Keratinocyte (primary cell): ENCODE data around the gene PNLIPRP3. TPM values are rescaled to one million over a fixed set of nuclear protein-coding genes. Genes with fewer than 3 reads are reported as not detected.
A peak's percentile ranks its signal among the peaks of the same experiment; 100 is the strongest.

Source experiments
- DNase-seq: peaks from one replicate; pipeline ENCODE4 v3.0.0-alpha.2; 2011; ENCODE audit warnings: low read depth, missing footprints, low spot score
- FAIRE-seq: peaks from 2 replicates; lab custom pipeline; 2011; peaks lifted over from hg19 to GRCh38; lab: Jason Lieb, UNC
- H2AFZ ChIP-seq: 2 replicates; pipeline ENCODE4 v1.6.0; 2012; ENCODE audit warnings: low read length, control low read depth, inconsistent platforms; ENCODE audit not compliant: control insufficient read depth
- H3K27ac ChIP-seq: 2 replicates; pipeline ENCODE4 v1.5.1; 2011; ENCODE audit warnings: low read length; ENCODE audit not compliant: control insufficient read depth, insufficient read depth
- H3K27me3 ChIP-seq: 3 replicates; pipeline ENCODE4 v1.6.0; 2011; ENCODE audit warnings: low read length; ENCODE audit not compliant: control insufficient read depth, insufficient read depth; ENCODE audit errors: extremely low read depth
- H3K36me3 ChIP-seq, 2 experiments: 2 replicates in 1 of 2; 3 replicates in 1 of 2; pipeline ENCODE4 v1.5.1; 2011; ENCODE audit warnings: low read length in 2 of 2, mild to moderate bottlenecking in 1 of 2; ENCODE audit not compliant: control insufficient read depth in 2 of 2, insufficient read depth in 2 of 2; ENCODE audit errors: extremely low read depth in 1 of 2
- H3K4me1 ChIP-seq: 3 replicates; pipeline ENCODE4 v1.5.1; 2011; ENCODE audit warnings: low read length; ENCODE audit not compliant: control insufficient read depth, insufficient read depth; ENCODE audit errors: extremely low read depth
- H3K4me2 ChIP-seq: 3 replicates; pipeline ENCODE4 v1.6.0; 2011; ENCODE audit warnings: low read depth, low read length; ENCODE audit not compliant: control insufficient read depth, insufficient read depth; ENCODE audit errors: extremely low read depth
- H3K4me3 ChIP-seq, 3 experiments: fragments of 200-600 bp in 1 of 3; sonication (generic) in 1 of 3; 2 replicates in 2 of 3; 3 replicates in 1 of 3; pipeline ENCODE4 v1.5.1; 2011 to 2016; ENCODE audit warnings: low read length in 3 of 3, mild to moderate bottlenecking in 3 of 3, control low read depth in 2 of 3, inconsistent platforms in 1 of 3, low read depth in 1 of 3, mixed read lengths in 1 of 3, mixed run types in 1 of 3, moderate library complexity in 1 of 3; ENCODE audit not compliant: control insufficient read depth in 2 of 3, insufficient read depth in 2 of 3; ENCODE audit errors: extremely low read depth in 1 of 3
- H3K79me2 ChIP-seq: 2 replicates; pipeline ENCODE4 v1.6.0; 2012; ENCODE audit warnings: low read length; ENCODE audit not compliant: control insufficient read depth, insufficient read depth
- H3K9ac ChIP-seq: 3 replicates; pipeline ENCODE4 v1.6.0; 2011; ENCODE audit warnings: low read length; ENCODE audit not compliant: control insufficient read depth, insufficient read depth; ENCODE audit errors: extremely low read depth
- H3K9me1 ChIP-seq: 3 replicates; pipeline ENCODE4 v1.6.0; 2011; ENCODE audit warnings: low read length; ENCODE audit not compliant: control insufficient read depth, insufficient read depth; ENCODE audit errors: extremely low read depth
- H3K9me3 ChIP-seq: 2 replicates; pipeline ENCODE4 v1.5.1; 2012; ENCODE audit warnings: low read depth, low read length; ENCODE audit not compliant: control insufficient read depth
- H4K20me1 ChIP-seq: 3 replicates; pipeline ENCODE4 v1.6.0; 2011; ENCODE audit warnings: low read length; ENCODE audit not compliant: control insufficient read depth, insufficient read depth; ENCODE audit errors: extremely low read depth
- EZH2 ChIP-seq: IDR thresholded peaks from one replicate; pipeline ENCODE4 v1.6.1; 2012; ENCODE audit warnings: inconsistent platforms, mild to moderate bottlenecking, low read length, moderate library complexity
- dilution Hi-C: fragments of 300-500 bp; cut with MboI; formaldehyde crosslinking; loops from one replicate; pipeline ENCODE4 v1.7.0; 2020; ENCODE audit warnings: low sequenced_read_pairs; ENCODE audit not compliant: extremely low pct_ligation_motif_present
- polyA plus RNA-seq, 5 experiments: library from polyadenylated mRNA; depleted of rRNA in 3 of 5; stranded (reverse) in 3 of 5; stranded (forward) in 1 of 5; unstranded in 1 of 5; fragments of >200 nt; gene quantifications; 1 replicate in 1 of 5; 2 replicates in 3 of 5; 3 replicates in 1 of 5; pipeline versions ENCODE4 v1.2.1 to v1.2.3, GENCODE V29; 2011 to 2012; ENCODE audit warnings: missing spikeins in 2 of 5, low read depth in 1 of 5, low replicate concordance in 1 of 5
- TF ChIP-seq, protein P1 (sequence below), 3 experiments: IDR thresholded peaks in 1 of 3; conservative IDR thresholded peaks in 1 of 3; optimal IDR thresholded peaks in 1 of 3; 2 replicates in 2 of 3; 3 replicates in 1 of 3; pipeline versions ENCODE3 to v1.5.1; 2011; ENCODE audit warnings: low read length in 3 of 3, mild to moderate bottlenecking in 3 of 3, moderate library complexity in 2 of 3, control low read depth in 1 of 3, inconsistent platforms in 1 of 3; ENCODE audit not compliant: insufficient read depth in 2 of 3; ENCODE audit errors: extremely low read depth in 1 of 3

Gene PNLIPRP3
- polyA plus RNA-seq, 1 donor (not counting 4 experiments of a cell fraction or from before 2014, with no cell fraction given) = 117 TPM

DNA sequence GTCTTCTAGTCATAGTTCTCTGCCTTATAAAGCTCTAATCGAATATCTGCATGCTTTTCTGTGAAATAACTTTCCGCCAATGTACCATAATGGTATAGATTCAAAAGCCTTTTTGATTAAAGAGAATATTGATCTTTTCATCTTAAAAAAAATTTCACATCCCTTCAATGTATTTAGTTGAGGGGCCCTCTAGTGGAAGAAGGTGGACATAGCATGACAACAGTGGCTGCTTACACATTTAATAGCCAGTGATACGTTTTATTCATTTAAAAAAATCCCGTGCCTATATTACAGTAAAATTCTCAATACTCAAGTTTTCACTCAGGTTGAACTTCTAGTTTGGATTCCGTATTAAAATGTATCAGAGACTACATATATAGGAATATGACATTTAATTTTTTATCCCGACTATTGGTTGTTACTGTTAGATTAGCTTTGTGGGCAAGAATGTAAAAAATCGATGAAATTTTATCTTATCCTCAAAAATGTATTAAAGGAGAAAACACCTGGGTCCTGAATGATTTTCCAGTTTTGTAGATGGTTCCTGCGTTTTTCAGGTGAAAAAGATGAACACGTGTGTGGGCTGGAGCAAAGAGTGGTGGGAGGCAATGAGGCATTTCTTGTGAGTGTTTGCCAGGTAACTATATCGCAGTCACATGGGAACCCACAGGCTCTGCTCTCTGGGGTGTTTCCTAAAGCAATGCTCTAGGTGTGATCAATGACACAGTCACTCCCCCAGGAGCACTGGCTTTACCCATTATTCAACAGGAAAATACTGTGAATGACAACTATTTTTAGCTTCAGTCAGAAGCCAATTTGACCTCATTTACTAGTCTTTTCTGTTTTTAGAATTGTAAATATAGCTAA, 94.0 kb downstream of the PNLIPRP3 start:
- Histone ChIP-seq H3K4me3 (no peak overlapping the region), H3K9me1 (no peaks in the 10 kb centered on the region), H2AFZ (no peak overlapping the region), H3K4me2 (no peak overlapping the region), H3K36me3 (no peaks in the 10 kb centered on the region), H4K20me1 (no peaks in the 10 kb centered on the region), H3K9ac (no peak overlapping the region), H3K27me3 (peaks cover 4% of the 10 kb centered on the region), H3K4me1 (no peaks in the 10 kb centered on the region), H3K27ac (no peak overlapping the region), H3K79me2 (no peaks in the 10 kb centered on the region), H3K9me3 (no peaks in the 10 kb centered on the region)
- TF ChIP-seq EZH2 = no peak
- TF ChIP-seq, protein P1, sequence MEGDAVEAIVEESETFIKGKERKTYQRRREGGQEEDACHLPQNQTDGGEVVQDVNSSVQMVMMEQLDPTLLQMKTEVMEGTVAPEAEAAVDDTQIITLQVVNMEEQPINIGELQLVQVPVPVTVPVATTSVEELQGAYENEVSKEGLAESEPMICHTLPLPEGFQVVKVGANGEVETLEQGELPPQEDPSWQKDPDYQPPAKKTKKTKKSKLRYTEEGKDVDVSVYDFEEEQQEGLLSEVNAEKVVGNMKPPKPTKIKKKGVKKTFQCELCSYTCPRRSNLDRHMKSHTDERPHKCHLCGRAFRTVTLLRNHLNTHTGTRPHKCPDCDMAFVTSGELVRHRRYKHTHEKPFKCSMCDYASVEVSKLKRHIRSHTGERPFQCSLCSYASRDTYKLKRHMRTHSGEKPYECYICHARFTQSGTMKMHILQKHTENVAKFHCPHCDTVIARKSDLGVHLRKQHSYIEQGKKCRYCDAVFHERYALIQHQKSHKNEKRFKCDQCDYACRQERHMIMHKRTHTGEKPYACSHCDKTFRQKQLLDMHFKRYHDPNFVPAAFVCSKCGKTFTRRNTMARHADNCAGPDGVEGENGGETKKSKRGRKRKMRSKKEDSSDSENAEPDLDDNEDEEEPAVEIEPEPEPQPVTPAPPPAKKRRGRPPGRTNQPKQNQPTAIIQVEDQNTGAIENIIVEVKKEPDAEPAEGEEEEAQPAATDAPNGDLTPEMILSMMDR (optimal IDR thresholded peaks at IDR 0.05 in 1 of 3, IDR thresholded peaks at IDR 0.05 in 1 of 3, conservative IDR thresholded peaks at IDR 0.05 in 1 of 3; ENCODE audit: extremely low read depth in 1 of 3, insufficient read depth in 2 of 3, low read length in 3 of 3) = peak in 2 of 3 experiments; percentile 50 to 63
- no peak for FAIRE-seq
- dilution Hi-C loops = no loop called here
- peak; percentile 9 for DNase-seq

DNA sequence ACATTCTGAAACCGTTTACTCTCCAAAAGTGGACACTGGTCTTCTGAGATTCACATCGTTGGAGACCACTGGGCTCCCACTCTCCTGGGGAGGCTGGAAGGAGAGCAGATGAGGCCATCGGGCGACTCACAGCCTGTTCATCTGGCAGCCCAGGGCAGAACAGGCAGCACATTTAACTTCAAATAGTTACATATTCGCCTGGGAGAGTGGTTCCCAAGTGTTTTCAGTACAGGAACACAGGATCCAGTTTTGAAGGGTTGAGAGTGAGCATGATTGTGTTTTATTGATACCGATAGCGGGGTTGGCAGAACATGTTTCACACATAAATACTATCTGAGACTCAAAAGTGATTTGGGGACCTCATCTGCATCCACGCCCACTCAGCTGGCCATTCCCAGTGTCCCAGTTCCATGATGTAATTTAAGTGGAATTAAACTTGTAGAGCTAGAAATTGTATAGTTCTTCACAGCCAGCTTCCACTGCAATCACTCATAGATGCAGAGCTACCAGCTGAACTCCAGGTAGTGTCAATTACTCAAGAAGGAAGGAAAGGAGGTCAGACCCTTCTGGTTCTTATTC, 95.2 kb downstream of the PNLIPRP3 start:
- H3K9me1 ChIP-seq = no peaks in the 10 kb centered on the region
- no peak overlapping the region for H2AFZ ChIP-seq
- H3K4me2 ChIP-seq = no peak overlapping the region
- no peak for TF ChIP-seq EZH2
- TF ChIP-seq, protein P1 (optimal IDR thresholded peaks at IDR 0.05 in 1 of 3, IDR thresholded peaks at IDR 0.05 in 1 of 3, conservative IDR thresholded peaks at IDR 0.05 in 1 of 3; ENCODE audit: extremely low read depth in 1 of 3, insufficient read depth in 2 of 3, low read length in 3 of 3) = no peak
- no peak overlapping the region for H3K27ac ChIP-seq
- no peaks in the 10 kb centered on the region for H3K36me3 ChIP-seq
- FAIRE-seq (no peak), DNase-seq (no peak)
- H4K20me1 ChIP-seq = no peaks in the 10 kb centered on the region
- dilution Hi-C loops = no loop called here
- H3K4me3 ChIP-seq = no peak overlapping the region
- H3K9me3 ChIP-seq = no peaks in the 10 kb centered on the region
- H3K79me2 ChIP-seq = no peaks in the 10 kb centered on the region
- H3K4me1 ChIP-seq = no peaks in the 10 kb centered on the region
- no peak overlapping the region for H3K9ac ChIP-seq
- H3K27me3 ChIP-seq = peaks cover 4% of the 10 kb centered on the region
